ENCODE data around the gene PROSER2. TPM values are rescaled to one million over a fixed set of nuclear protein-coding genes. Genes with fewer than 3 reads are reported as not detected.

Gene PROSER2
- total and polyA plus RNA-seq, 9 of the 15 experiments (the other 6 are each of a cell fraction or from before 2014, with no cell fraction given): 0.62 to 14.8 (median 2.9) TPM

DNA sequence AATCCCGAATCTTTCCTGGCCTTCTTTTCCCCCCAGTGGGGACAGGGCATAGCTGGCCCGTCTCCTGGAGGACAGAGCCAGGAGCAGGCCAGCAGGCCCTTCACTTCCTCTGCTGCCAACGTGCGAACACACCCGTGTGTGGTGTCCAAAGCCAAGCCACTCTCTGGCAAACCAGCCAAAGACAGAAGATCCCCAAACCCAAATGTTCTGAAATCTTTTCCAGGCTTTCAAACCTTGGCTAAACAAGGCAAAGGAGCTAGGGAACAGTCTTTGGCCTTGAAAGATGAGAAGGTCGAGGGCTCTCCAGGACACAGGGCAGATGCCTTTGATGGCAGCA, 63.0 kb downstream of the PROSER2 start:
- H3K9ac ChIP-seq (ENCODE audit: insufficient read depth in 1 of 2, low read depth in 2 of 2, low read length in 2 of 2): peak overlapping the region in 1 of 2 experiments; percentile 69; a peak in 2 of 4 replicates
- peaks cover 63% of the 10 kb centered on the region for H3K36me3 ChIP-seq (ENCODE audit: control insufficient read depth, insufficient read depth, low read length)
- ChIA-PET POLR2A (interaction anchor here (0.8 to 2.0 kb wide), 3 partner anchors 9 to 12 kb away, joined by 3 to 8 read pairs (median 5); no protein-coding TSS in a partner anchor), CTCF (ENCODE audit: low intra/inter-chr PET ratio) (no interaction called here)
- no peak overlapping the region for H3K4me2 ChIP-seq (ENCODE audit: insufficient read depth, low read length)
- WGBS (ENCODE audit: insufficient coverage, low coverage, missing lambda C conversion rate): 69% methylated on average over 5 of the region's 6 CpGs
- H3K9me1 ChIP-seq (ENCODE audit: control insufficient read depth, insufficient read depth, low read length): peaks cover 3% of the 10 kb centered on the region
- intact Hi-C loops (cut with micrococcal nuclease): no loop called here
- ATAC-seq: no peak
- H3K27me3 ChIP-seq (ENCODE audit: control insufficient read depth in 2 of 2, insufficient read depth in 2 of 2, low read length in 2 of 2): no peaks in the 10 kb centered on the region
- no peak overlapping the region for H3K4me3 ChIP-seq
- peaks cover 94% of the 10 kb centered on the region for H3K79me2 ChIP-seq (ENCODE audit: control insufficient read depth, insufficient read depth, low read length)
- TSS peak; percentile 7 for BruUV-seq (replicated peaks)
- in situ Hi-C loops (cut with MboI): no loop called here
- H2AFZ ChIP-seq (ENCODE audit: low read depth, low read length): no peak overlapping the region
- no peak for DNase-seq (ENCODE audit: extremely low read depth in 1 of 4, low spot score in 3 of 4)
- H3K27ac ChIP-seq (ENCODE audit: extremely low read depth, low read depth, low read length): no peak overlapping the region
- peaks cover 8 to 25% of the 10 kb centered on the region in 2 experiments; a peak in 4 of 5 replicates for H3K4me1 ChIP-seq (replicated peaks in 1 of 2; ENCODE audit: control insufficient read depth in 2 of 2, insufficient read depth in 2 of 2, low read length in 2 of 2)
- peaks cover 20% of the 10 kb centered on the region for H4K20me1 ChIP-seq (replicated peaks; ENCODE audit: control insufficient read depth, insufficient read depth, low read length)
- FAIRE-seq: no peak
- no peaks in the 10 kb centered on the region for H3K9me3 ChIP-seq (replicated peaks; ENCODE audit: control insufficient read depth, insufficient read depth, low read depth, low read length)
- TF ChIP-seq HSF4 (CRISPR knock-in tag; IDR thresholded peaks at IDR 0.05; ENCODE audit: borderline replicate concordance): no peak
- TF ChIP-seq ZNF717 (CRISPR knock-in tag; IDR thresholded peaks at IDR 0.05): no peak
- no peak for TF ChIP-seq POLR2AphosphoS2 (IDR thresholded peaks at IDR 0.05; ENCODE audit: low read length)
- TF ChIP-seq, protein P1, sequence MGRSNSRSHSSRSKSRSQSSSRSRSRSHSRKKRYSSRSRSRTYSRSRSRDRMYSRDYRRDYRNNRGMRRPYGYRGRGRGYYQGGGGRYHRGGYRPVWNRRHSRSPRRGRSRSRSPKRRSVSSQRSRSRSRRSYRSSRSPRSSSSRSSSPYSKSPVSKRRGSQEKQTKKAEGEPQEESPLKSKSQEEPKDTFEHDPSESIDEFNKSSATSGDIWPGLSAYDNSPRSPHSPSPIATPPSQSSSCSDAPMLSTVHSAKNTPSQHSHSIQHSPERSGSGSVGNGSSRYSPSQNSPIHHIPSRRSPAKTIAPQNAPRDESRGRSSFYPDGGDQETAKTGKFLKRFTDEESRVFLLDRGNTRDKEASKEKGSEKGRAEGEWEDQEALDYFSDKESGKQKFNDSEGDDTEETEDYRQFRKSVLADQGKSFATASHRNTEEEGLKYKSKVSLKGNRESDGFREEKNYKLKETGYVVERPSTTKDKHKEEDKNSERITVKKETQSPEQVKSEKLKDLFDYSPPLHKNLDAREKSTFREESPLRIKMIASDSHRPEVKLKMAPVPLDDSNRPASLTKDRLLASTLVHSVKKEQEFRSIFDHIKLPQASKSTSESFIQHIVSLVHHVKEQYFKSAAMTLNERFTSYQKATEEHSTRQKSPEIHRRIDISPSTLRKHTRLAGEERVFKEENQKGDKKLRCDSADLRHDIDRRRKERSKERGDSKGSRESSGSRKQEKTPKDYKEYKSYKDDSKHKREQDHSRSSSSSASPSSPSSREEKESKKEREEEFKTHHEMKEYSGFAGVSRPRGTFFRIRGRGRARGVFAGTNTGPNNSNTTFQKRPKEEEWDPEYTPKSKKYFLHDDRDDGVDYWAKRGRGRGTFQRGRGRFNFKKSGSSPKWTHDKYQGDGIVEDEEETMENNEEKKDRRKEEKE (IDR thresholded peaks at IDR 0.05; ENCODE audit: borderline replicate concordance in 1 of 2, control insufficient read depth in 1 of 2, low read depth in 2 of 2, low read length in 1 of 2): no peak
- TF ChIP-seq SRSF1 (IDR thresholded peaks at IDR 0.05; ENCODE audit: low read depth, low read length): no peak
- TF ChIP-seq ELF2 (CRISPR knock-in tag; IDR thresholded peaks at IDR 0.05): no peak
- TF ChIP-seq, protein P2, sequence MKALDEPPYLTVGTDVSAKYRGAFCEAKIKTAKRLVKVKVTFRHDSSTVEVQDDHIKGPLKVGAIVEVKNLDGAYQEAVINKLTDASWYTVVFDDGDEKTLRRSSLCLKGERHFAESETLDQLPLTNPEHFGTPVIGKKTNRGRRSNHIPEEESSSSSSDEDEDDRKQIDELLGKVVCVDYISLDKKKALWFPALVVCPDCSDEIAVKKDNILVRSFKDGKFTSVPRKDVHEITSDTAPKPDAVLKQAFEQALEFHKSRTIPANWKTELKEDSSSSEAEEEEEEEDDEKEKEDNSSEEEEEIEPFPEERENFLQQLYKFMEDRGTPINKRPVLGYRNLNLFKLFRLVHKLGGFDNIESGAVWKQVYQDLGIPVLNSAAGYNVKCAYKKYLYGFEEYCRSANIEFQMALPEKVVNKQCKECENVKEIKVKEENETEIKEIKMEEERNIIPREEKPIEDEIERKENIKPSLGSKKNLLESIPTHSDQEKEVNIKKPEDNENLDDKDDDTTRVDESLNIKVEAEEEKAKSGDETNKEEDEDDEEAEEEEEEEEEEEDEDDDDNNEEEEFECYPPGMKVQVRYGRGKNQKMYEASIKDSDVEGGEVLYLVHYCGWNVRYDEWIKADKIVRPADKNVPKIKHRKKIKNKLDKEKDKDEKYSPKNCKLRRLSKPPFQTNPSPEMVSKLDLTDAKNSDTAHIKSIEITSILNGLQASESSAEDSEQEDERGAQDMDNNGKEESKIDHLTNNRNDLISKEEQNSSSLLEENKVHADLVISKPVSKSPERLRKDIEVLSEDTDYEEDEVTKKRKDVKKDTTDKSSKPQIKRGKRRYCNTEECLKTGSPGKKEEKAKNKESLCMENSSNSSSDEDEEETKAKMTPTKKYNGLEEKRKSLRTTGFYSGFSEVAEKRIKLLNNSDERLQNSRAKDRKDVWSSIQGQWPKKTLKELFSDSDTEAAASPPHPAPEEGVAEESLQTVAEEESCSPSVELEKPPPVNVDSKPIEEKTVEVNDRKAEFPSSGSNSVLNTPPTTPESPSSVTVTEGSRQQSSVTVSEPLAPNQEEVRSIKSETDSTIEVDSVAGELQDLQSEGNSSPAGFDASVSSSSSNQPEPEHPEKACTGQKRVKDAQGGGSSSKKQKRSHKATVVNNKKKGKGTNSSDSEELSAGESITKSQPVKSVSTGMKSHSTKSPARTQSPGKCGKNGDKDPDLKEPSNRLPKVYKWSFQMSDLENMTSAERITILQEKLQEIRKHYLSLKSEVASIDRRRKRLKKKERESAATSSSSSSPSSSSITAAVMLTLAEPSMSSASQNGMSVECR (CRISPR knock-in tag; IDR thresholded peaks at IDR 0.05): no peak
- TF ChIP-seq ZNF121 (CRISPR knock-in tag; conservative IDR thresholded peaks at IDR 0.05): no peak
- TF ChIP-seq TFAM (CRISPR knock-in tag; conservative IDR thresholded peaks at IDR 0.05): no peak
- TF ChIP-seq NCOA1 (IDR thresholded peaks at IDR 0.05; ENCODE audit: low read depth): no peak
- no peak for TF ChIP-seq ADNP (tag; IDR thresholded peaks at IDR 0.05)
- TF ChIP-seq, protein P3, sequence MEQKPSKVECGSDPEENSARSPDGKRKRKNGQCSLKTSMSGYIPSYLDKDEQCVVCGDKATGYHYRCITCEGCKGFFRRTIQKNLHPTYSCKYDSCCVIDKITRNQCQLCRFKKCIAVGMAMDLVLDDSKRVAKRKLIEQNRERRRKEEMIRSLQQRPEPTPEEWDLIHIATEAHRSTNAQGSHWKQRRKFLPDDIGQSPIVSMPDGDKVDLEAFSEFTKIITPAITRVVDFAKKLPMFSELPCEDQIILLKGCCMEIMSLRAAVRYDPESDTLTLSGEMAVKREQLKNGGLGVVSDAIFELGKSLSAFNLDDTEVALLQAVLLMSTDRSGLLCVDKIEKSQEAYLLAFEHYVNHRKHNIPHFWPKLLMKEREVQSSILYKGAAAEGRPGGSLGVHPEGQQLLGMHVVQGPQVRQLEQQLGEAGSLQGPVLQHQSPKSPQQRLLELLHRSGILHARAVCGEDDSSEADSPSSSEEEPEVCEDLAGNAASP (IDR thresholded peaks at IDR 0.05): no peak
- TF ChIP-seq ZBED1 (IDR thresholded peaks at IDR 0.05): no peak
